ENCODE results near the gene WDR12.

Gene WDR12

DNA sequence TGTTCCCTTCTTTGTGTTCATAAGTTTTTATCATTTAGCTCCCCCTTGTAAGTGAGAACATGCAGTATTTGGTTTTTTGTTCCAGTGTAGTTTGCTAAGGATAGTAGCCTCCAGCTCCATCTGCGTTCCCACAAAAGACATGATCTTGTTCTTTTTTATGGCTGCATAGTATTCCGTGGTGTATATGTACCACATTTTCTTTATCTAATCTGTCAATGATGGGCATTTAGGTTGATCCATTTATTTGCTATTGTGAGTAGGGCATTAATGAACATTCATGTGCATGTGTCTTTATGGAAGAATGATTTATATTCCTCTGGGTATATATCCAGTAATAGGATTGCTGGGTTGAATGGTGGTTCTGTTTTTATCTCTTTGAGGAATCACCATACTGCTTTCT is 34.0 kb upstream of the WDR12 start:
- Histone ChIP-seq H3K4me3 (ENCODE audit: insufficient read depth, low read length, poor library complexity, severe bottlenecking) (no peak overlapping the region), H3K27ac (ENCODE audit: low read depth, low read length) (no peak overlapping the region), H3K9me2 (replicated peaks; ENCODE audit: insufficient read depth, low read length) (no peaks in the 10 kb centered on the region), H4K20me1 (ENCODE audit: low read depth, low read length) (no peaks in the 10 kb centered on the region), H3K9ac (ENCODE audit: low read length) (no peak overlapping the region), H3K9me3 (ENCODE audit: insufficient read depth, low read length) (no peaks in the 10 kb centered on the region), H3K36me3 (ENCODE audit: low read length) (peaks cover 13% of the 10 kb centered on the region; the same call in 1 of the 2 replicates), H3K27me3 (ENCODE audit: low read length) (no peaks in the 10 kb centered on the region), H3K4me2 (ENCODE audit: low read depth, low read length, poor library complexity, severe bottlenecking) (no peak overlapping the region), H3K79me2 (ENCODE audit: insufficient read depth, low read length) (no peaks in the 10 kb centered on the region), H2AFZ (ENCODE audit: low read depth, low read length, severe bottlenecking) (no peak overlapping the region), H3F3A (ENCODE audit: insufficient read depth) (no peaks in the 10 kb centered on the region; the same call in 1 of the 2 replicates)
- TF ChIP-seq, protein P1, sequence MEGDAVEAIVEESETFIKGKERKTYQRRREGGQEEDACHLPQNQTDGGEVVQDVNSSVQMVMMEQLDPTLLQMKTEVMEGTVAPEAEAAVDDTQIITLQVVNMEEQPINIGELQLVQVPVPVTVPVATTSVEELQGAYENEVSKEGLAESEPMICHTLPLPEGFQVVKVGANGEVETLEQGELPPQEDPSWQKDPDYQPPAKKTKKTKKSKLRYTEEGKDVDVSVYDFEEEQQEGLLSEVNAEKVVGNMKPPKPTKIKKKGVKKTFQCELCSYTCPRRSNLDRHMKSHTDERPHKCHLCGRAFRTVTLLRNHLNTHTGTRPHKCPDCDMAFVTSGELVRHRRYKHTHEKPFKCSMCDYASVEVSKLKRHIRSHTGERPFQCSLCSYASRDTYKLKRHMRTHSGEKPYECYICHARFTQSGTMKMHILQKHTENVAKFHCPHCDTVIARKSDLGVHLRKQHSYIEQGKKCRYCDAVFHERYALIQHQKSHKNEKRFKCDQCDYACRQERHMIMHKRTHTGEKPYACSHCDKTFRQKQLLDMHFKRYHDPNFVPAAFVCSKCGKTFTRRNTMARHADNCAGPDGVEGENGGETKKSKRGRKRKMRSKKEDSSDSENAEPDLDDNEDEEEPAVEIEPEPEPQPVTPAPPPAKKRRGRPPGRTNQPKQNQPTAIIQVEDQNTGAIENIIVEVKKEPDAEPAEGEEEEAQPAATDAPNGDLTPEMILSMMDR (IDR thresholded peaks at IDR 0.05; ENCODE audit: insufficient read depth, low read length, poor library complexity, severe bottlenecking), result no peak
- TF ChIP-seq EZH2phosphoT487 (conservative IDR thresholded peaks at IDR 0.05; ENCODE audit: low read length), result no peak

DNA sequence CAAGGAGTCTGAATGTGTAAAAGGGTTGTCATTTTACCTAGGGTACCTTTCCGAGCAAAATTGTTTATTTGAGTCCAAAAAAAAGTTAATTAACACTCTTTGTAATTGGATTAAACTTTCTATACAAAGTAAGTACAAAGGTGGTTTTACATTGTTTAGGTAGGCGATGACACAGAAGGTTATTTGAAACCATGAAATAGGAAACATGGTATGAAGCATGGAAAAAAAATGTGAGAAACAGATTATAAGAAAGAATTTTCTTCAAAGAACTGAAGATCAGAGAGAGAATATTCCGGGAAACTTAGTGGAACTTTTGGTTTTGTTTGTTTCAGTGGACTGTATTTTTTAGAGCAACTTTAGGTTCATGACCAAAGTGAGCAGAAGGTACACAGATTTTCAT is 33.3 kb upstream of the WDR12 start:
- peaks cover 13% of the 10 kb centered on the region; the same call in 1 of the 2 replicates for H3K36me3 ChIP-seq (ENCODE audit: low read length)
- H3K4me2 ChIP-seq (ENCODE audit: low read depth, low read length, poor library complexity, severe bottlenecking), result no peak overlapping the region

DNA sequence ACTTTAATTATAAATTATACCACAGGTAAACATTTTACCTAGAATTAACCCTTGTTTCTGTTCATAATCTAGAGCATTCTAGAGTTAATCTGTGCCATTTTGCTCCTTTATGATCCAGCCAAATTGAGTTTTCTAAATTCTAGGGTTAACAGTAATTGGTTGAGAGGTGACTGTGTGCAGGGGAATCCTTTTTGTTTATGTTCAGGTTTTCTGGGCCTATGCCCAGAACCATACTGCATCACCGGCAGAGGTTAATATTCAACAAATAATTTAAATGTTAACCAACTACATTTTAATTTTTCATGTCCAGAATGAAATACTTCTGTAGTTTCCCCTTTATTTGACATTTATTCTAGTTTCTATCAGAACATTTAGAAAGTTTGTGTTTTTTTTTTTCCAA is 32.9 kb upstream of the WDR12 start:
- Histone ChIP-seq H3K27me3 (ENCODE audit: low read length) (no peaks in the 10 kb centered on the region), H2AFZ (ENCODE audit: low read depth, low read length, severe bottlenecking) (no peak overlapping the region), H3K4me2 (ENCODE audit: low read depth, low read length, poor library complexity, severe bottlenecking) (no peak overlapping the region), H3K9me3 (ENCODE audit: insufficient read depth, low read length) (no peaks in the 10 kb centered on the region), H3K9ac (ENCODE audit: low read length) (no peak overlapping the region), H4K20me1 (ENCODE audit: low read depth, low read length) (no peaks in the 10 kb centered on the region), H3K27ac (ENCODE audit: low read depth, low read length) (no peak overlapping the region), H3F3A (ENCODE audit: insufficient read depth) (no peaks in the 10 kb centered on the region; the same call in 1 of the 2 replicates), H3K9me2 (replicated peaks; ENCODE audit: insufficient read depth, low read length) (no peaks in the 10 kb centered on the region), H3K4me3 (ENCODE audit: insufficient read depth, low read length, poor library complexity, severe bottlenecking) (no peak overlapping the region), H3K79me2 (ENCODE audit: insufficient read depth, low read length) (no peaks in the 10 kb centered on the region), H3K36me3 (ENCODE audit: low read length) (peaks cover 13% of the 10 kb centered on the region; the same call in 1 of the 2 replicates)
- TF ChIP-seq EZH2phosphoT487 (conservative IDR thresholded peaks at IDR 0.05; ENCODE audit: low read length), result no peak
- TF ChIP-seq, protein P1 (IDR thresholded peaks at IDR 0.05; ENCODE audit: insufficient read depth, low read length, poor library complexity, severe bottlenecking), result no peak

More for the DNA sequence above, 33.3 kb upstream of the WDR12 start:
- Histone ChIP-seq H3K27ac (ENCODE audit: low read depth, low read length) (no peak overlapping the region), H3F3A (ENCODE audit: insufficient read depth) (no peaks in the 10 kb centered on the region; the same call in 1 of the 2 replicates), H3K4me3 (ENCODE audit: insufficient read depth, low read length, poor library complexity, severe bottlenecking) (no peak overlapping the region), H3K9me2 (replicated peaks; ENCODE audit: insufficient read depth, low read length) (no peaks in the 10 kb centered on the region), H3K79me2 (ENCODE audit: insufficient read depth, low read length) (no peaks in the 10 kb centered on the region), H3K9me3 (ENCODE audit: insufficient read depth, low read length) (no peaks in the 10 kb centered on the region), H4K20me1 (ENCODE audit: low read depth, low read length) (no peaks in the 10 kb centered on the region), H2AFZ (ENCODE audit: low read depth, low read length, severe bottlenecking) (no peak overlapping the region), H3K9ac (ENCODE audit: low read length) (no peak overlapping the region), H3K27me3 (ENCODE audit: low read length) (no peaks in the 10 kb centered on the region)
- TF ChIP-seq, protein P1 (IDR thresholded peaks at IDR 0.05; ENCODE audit: insufficient read depth, low read length, poor library complexity, severe bottlenecking), result no peak
- no peak for TF ChIP-seq EZH2phosphoT487 (conservative IDR thresholded peaks at IDR 0.05; ENCODE audit: low read length)
